Sigmoid colon (tissue), 7 donors: ENCODE measurements around the gene MTX2. TPM values are rescaled to one million over a fixed set of nuclear protein-coding genes. Genes with fewer than 3 reads are reported as not detected.

ENCODE experiments used
- DNase-seq: peaks from one replicate; pipeline ENCODE4 v3.0.0-alpha.2; 2019
- H3K27ac ChIP-seq, 4 donors: fragments of 200-600 bp; sonication (generic); one replicate each; pipeline ENCODE4 v1.5.1; 2016 to 2019; ENCODE audit warnings: mild to moderate bottlenecking in 1 of 4
- H3K27me3 ChIP-seq, 3 donors: fragments of 200-600 bp; sonication (generic); one replicate each; pipeline ENCODE4 v1.5.1; 2019; ENCODE audit warnings: mild to moderate bottlenecking in 1 of 3
- H3K36me3 ChIP-seq, 4 donors: fragments of 200-600 bp; sonication (generic); one replicate each; pipeline ENCODE4 v1.5.1; 2016 to 2019
- H3K4me1 ChIP-seq, 4 donors: fragments of 200-600 bp; sonication (generic); one replicate each; pipeline ENCODE4 v1.5.1; 2017 to 2019
- H3K4me3 ChIP-seq, 4 donors: fragments of 200-600 bp; sonication (generic); one replicate each; pipeline ENCODE4 v1.5.1; 2017 to 2019; ENCODE audit warnings: mild to moderate bottlenecking in 2 of 4, moderate library complexity in 1 of 4
- H3K9me3 ChIP-seq, 4 donors: fragments of 200-600 bp in 3 of 4; sonication (generic) in 3 of 4; one replicate each; pipeline versions ENCODE4 v1.5.1 to v1.6.1; 2013 to 2019
- EP300 ChIP-seq, 4 donors: sonication (generic); formaldehyde crosslinking; IDR thresholded peaks; one replicate each; pipeline ENCODE4 v1.6.1; 2017; ENCODE audit warnings: antibody characterized with exemption in 4 of 4
- POLR2A ChIP-seq, 2 donors: fragments of 450-650 bp; IDR thresholded peaks; one replicate each; pipeline ENCODE4 v1.6.1; 2016; ENCODE audit warnings: antibody characterized with exemption in 2 of 2, mild to moderate bottlenecking in 2 of 2, moderate library complexity in 2 of 2
- POLR2AphosphoS5 ChIP-seq, 4 donors: sonication (generic); formaldehyde crosslinking; IDR thresholded peaks; one replicate each; pipeline ENCODE4 v1.6.1; 2017; ENCODE audit warnings: antibody characterized with exemption in 4 of 4
- WGBS, 2 donors: extraction: QIAGEN DNeasy Blood & Tissue Kit; methylation state at CpG; one replicate each; pipeline ENCODE4 v1.1.7; 2013; 5-methylcytosine and 5-hydroxymethylcytosine counted together
- intact Hi-C: fragments of 100-400 bp; cut with DNase I; formaldehyde crosslinking; loops from one replicate; pipeline ENCODE4 v1.15.1; 2023
- polyA plus RNA-seq, 3 donors: library from polyadenylated mRNA; stranded (reverse); fragments of 200-250 nt; gene quantifications; one replicate each; pipeline ENCODE4 v1.2.3, GENCODE V29; 2013
- total RNA-seq, 4 donors: library from RNA; depleted of rRNA; stranded (reverse); fragments of >200 nt; gene quantifications; one replicate each; pipeline ENCODE4 v1.1.0, GENCODE V29; 2016
- TF ChIP-seq, protein P1 (sequence below), 4 experiments: fragments of 450-650 bp in 3 of 4; fragments of 200-600 bp in 1 of 4; IDR thresholded peaks; one replicate each; pipeline ENCODE4 v1.5.1; 2016 to 2019; ENCODE audit warnings: antibody characterized with exemption in 4 of 4, mild to moderate bottlenecking in 3 of 4, moderate library complexity in 2 of 4
- donor health status: healthy with polysubstance abuse.
- donor health status: Bipolar disorder and iron deficiency.
- donor health status: healthy.

The MTX2 gene
- total and polyA plus RNA-seq, 7 donors = 34.5 to 66.8 (median 45.8) TPM

DNA sequence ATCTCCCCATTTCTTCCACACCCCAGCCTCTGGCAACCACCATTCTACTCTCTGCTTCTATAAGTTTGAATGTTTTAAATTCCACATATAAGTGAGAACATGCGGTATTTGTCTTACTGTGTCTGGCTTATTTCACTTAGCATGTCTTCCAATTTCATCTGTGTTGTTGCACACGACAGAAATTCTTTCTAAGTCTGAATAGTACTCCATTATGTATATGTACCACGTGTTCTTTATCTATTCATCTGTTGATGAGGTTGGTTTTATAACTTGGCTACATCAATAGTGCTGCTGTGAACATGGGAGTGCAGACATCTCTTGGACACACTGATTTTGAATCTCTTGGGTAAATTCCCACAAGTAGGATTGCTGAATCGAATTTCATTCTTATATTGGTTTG, 31.8 kb upstream of the MTX2 start:
- no peaks in the 10 kb centered on the region for H3K27me3 ChIP-seq
- no peaks in the 10 kb centered on the region for H3K9me3 ChIP-seq
- no peak overlapping the region for H3K27ac ChIP-seq
- H3K4me3 ChIP-seq = no peak overlapping the region
- intact Hi-C loops = no loop called here
- DNase-seq = no peak
- WGBS, 2 donors = 72 to 75% methylated on average over 4 of the region's 4 CpGs
- H3K36me3 ChIP-seq = no peaks in the 10 kb centered on the region
- TF ChIP-seq, protein P1, sequence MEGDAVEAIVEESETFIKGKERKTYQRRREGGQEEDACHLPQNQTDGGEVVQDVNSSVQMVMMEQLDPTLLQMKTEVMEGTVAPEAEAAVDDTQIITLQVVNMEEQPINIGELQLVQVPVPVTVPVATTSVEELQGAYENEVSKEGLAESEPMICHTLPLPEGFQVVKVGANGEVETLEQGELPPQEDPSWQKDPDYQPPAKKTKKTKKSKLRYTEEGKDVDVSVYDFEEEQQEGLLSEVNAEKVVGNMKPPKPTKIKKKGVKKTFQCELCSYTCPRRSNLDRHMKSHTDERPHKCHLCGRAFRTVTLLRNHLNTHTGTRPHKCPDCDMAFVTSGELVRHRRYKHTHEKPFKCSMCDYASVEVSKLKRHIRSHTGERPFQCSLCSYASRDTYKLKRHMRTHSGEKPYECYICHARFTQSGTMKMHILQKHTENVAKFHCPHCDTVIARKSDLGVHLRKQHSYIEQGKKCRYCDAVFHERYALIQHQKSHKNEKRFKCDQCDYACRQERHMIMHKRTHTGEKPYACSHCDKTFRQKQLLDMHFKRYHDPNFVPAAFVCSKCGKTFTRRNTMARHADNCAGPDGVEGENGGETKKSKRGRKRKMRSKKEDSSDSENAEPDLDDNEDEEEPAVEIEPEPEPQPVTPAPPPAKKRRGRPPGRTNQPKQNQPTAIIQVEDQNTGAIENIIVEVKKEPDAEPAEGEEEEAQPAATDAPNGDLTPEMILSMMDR (IDR thresholded peaks at IDR 0.05) = no peak
- TF ChIP-seq POLR2AphosphoS5 (IDR thresholded peaks at IDR 0.05) = no peak
- TF ChIP-seq POLR2A (IDR thresholded peaks at IDR 0.05) = no peak
- no peak for TF ChIP-seq EP300 (IDR thresholded peaks at IDR 0.05)
- H3K4me1 ChIP-seq = no peaks in the 10 kb centered on the region

DNA sequence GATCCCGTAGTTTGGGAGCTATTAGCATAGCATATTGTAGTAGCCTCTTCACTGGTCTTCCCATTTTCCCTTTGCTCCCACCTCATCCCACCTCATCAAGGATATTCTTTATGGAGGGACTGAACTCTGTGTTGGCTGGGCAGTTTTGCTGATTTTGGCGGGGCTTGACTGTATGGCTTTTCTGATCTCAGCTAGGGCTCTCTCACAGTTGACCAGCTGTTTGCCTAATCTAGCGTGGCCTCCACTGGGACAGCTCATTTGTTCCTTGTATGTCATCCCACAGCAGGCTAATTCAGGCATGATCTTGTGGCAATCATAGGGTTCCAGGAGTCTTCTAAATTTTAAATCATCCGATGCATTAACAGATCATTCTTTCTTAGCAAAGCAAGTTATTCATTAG, 30.2 kb upstream of the MTX2 start:
- no peak for DNase-seq
- intact Hi-C loops = no loop called here
- Histone ChIP-seq H3K27me3 (no peaks in the 10 kb centered on the region), H3K4me1 (no peaks in the 10 kb centered on the region), H3K27ac (no peak overlapping the region), H3K4me3 (no peak overlapping the region), H3K9me3 (no peaks in the 10 kb centered on the region), H3K36me3 (no peaks in the 10 kb centered on the region)
- TF ChIP-seq POLR2A (IDR thresholded peaks at IDR 0.05) (no peak), EP300 (IDR thresholded peaks at IDR 0.05) (no peak), POLR2AphosphoS5 (IDR thresholded peaks at IDR 0.05) (no peak)
- TF ChIP-seq, protein P1 (IDR thresholded peaks at IDR 0.05) = no peak
- 85 to 94% methylated on average over 4 of the region's 4 CpGs for WGBS, 2 donors

DNA sequence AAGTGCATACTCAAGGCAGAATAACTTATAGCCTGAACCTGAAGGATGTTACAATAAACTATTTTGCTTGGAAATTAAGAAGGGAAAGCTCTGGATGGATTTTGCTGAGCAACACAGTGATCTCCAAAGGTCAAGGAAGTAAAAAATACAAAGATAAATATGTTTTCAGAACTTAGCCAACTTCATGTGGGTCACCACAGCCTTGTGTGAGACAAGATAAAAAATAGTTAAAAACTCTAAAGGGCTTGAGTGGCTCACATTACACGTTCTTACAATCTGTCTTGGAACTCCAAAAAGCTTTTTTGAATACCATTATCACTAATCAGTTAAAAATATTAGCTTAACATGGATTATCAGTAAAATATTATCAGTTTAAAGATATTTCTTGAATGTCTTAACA, 28.9 kb upstream of the MTX2 start:
- no peaks in the 10 kb centered on the region for H3K9me3 ChIP-seq
- no peaks in the 10 kb centered on the region for H3K27me3 ChIP-seq
- DNase-seq = no peak
- H3K4me3 ChIP-seq = no peak overlapping the region
- TF ChIP-seq, protein P1 (IDR thresholded peaks at IDR 0.05) = no peak
- TF ChIP-seq POLR2AphosphoS5 (IDR thresholded peaks at IDR 0.05) = no peak
- no peak for TF ChIP-seq POLR2A (IDR thresholded peaks at IDR 0.05)
- TF ChIP-seq EP300 (IDR thresholded peaks at IDR 0.05) = no peak
- intact Hi-C loops = no loop called here
- H3K27ac ChIP-seq = no peak overlapping the region
- H3K36me3 ChIP-seq = no peaks in the 10 kb centered on the region
- no peaks in the 10 kb centered on the region for H3K4me1 ChIP-seq
- WGBS, 2 donors = 64 to 72% methylated on average over 1 of the region's 1 CpG

DNA sequence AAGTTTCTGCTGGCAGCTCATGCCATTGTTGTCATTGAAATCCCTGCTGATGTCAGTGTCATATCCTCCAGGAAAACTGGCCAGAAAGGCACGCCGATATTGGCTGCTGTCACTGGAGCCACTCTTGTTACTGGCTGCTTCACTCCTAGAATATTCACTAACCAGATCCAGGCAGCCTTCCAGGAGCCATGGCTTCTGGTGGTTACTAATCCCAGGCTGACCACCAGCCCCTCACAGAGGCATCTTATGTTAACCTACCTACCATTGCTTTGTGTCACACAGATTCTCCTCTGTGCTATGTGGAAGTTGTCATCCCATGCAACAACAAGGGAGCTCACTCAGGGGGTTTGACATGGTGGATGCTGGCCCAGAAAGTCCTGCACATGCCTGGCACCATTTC, 27.0 kb upstream of the MTX2 start:
- Histone ChIP-seq H3K4me1 (no peaks in the 10 kb centered on the region), H3K36me3 (no peaks in the 10 kb centered on the region), H3K4me3 (no peak overlapping the region), H3K27me3 (no peaks in the 10 kb centered on the region), H3K27ac (no peak overlapping the region), H3K9me3 (no peaks in the 10 kb centered on the region)
- DNase-seq = no peak
- intact Hi-C loops = no loop called here
- TF ChIP-seq EP300 (IDR thresholded peaks at IDR 0.05) (no peak), POLR2A (IDR thresholded peaks at IDR 0.05) (no peak), POLR2AphosphoS5 (IDR thresholded peaks at IDR 0.05) (no peak)
- TF ChIP-seq, protein P1 (IDR thresholded peaks at IDR 0.05) = no peak
- WGBS, 2 donors = 79 to 89% methylated on average over 2 of the region's 2 CpGs

DNA sequence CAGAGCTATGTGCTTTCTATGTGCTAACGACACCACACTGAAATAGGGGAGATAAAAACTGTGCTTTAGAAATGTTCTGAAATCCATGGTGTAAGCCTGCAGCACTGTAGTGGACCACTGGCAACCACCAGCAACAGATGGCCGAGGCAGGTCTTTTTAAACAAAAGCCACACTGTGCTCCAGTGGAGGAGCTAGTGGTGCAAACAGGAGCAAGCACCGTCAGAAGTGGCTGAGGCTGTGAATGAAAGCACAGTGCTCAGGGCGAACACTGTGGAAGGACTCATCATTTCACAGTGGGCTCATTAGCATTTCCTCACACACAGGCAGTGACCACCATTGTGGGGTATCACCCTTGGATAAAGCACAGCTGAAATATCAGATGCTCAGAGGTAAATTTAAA, 22.9 kb upstream of the MTX2 start:
- Histone ChIP-seq H3K9me3 (peaks cover 0 to 4% (median 0%) of the 10 kb centered on the region in 4 donors), H3K4me1 (no peaks in the 10 kb centered on the region), H3K36me3 (no peaks in the 10 kb centered on the region), H3K4me3 (no peak overlapping the region), H3K27me3 (no peaks in the 10 kb centered on the region), H3K27ac (no peak overlapping the region)
- intact Hi-C loops = no loop called here
- TF ChIP-seq, protein P1 (IDR thresholded peaks at IDR 0.05) = no peak
- TF ChIP-seq POLR2AphosphoS5 (IDR thresholded peaks at IDR 0.05) = no peak
- no peak for TF ChIP-seq POLR2A (IDR thresholded peaks at IDR 0.05)
- no peak for DNase-seq
- WGBS, 2 donors = 84% methylated on average over 4 of the region's 4 CpGs
